NCI-H748 (cell line): ENCODE measurements around the gene POMZP3.
A peak's percentile ranks its signal among the peaks of the same experiment; 100 is the strongest.
"Not testable (repeated sequence)": the region's sequence is repeated elsewhere in the genome, so short reads cannot be mapped to it uniquely, and the experiment has no call there.

Experiments
- DNase-seq: peaks from one replicate; lab custom pipeline; 2025; ENCODE audit not compliant: unreplicated experiment; lab: John Stamatoyannopoulos, UW

Gene POMZP3

DNA sequence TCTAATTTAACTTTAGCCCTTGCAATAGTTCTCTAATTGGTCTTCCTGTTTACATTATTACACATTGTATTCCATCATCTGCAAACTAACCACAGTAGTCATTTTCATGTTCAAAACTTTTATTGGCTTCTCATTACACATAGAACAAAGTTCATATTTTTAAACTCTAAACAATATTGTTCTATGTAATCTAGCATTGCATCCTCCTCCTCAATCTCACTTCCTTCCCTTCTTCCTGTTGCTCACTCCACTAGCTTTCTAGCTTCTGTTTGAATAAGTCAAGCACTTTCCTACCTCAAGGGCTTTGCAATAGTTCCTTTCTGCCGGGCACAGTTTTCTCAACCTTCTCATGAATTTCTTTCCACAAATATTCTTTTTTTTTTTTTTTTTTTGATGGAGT is 38.5 kb downstream of the POMZP3 start:
- DNase-seq: not testable (repeated sequence)

DNA sequence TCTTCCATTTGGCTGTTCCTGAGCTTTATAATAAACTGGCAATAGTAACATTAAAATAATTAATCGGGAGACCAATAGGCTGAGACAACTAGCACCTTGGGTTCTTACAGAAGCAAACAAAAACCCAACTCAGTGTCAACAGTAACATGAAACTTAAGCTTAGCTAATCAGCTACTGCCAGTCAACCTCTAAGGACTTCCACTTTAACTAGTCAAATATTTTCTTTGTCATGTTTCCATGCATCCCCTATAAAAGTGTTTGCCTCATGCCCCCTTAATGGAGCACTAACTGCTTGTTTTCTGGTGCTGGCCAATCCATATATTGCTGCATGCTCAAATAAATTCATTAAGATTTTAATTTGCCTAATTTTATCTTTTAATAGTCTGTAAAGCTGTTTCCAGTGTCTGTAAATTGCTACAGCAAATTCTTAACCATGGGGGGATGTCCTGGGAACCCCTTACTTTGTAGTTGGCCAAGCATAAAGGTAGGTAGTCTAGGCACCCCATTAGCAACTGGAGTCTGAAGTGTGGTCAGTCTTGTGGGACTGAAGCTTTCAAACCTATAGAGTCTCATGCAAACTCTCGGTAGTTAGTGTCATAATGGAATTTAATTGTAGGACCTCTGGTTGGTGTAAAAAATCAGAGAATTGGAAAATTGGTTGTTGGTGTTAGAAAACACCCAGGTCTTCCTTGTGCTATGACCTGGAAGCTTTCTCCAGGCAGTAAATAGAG is 40.3 kb downstream of the POMZP3 start:
- peak; percentile 89 for DNase-seq

DNA sequence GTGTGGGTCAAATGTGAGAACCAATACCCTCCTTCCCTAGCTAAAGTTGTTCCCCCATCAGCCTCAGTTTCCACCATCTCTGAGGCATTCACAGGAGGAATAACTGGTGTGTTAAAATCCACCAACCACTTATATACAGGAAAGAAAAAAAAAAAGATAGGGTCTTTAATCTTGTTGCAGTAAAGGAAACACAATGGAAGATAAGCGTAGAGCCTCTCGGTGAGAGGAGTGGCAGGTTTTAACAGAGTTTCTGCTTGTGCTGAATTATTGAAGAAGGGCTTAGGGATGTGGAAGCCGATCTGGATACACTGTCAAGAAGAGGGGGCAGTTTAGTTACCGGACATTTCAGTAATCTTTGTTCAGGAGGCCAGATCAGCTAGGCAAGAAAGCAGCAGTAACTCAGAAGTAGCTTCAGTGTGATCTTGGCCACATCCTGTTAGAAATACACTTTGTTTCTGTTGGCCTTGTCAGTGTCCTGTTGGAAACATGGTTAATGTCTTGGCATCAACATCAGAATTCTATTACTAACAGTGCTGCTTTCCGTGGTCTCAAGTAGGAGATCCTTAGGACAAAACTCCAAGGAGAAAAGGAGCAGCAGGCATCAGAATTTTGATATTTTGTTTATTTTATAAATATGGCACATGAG is 43.3 kb downstream of the POMZP3 start:
- DNase-seq: not testable (repeated sequence)

DNA sequence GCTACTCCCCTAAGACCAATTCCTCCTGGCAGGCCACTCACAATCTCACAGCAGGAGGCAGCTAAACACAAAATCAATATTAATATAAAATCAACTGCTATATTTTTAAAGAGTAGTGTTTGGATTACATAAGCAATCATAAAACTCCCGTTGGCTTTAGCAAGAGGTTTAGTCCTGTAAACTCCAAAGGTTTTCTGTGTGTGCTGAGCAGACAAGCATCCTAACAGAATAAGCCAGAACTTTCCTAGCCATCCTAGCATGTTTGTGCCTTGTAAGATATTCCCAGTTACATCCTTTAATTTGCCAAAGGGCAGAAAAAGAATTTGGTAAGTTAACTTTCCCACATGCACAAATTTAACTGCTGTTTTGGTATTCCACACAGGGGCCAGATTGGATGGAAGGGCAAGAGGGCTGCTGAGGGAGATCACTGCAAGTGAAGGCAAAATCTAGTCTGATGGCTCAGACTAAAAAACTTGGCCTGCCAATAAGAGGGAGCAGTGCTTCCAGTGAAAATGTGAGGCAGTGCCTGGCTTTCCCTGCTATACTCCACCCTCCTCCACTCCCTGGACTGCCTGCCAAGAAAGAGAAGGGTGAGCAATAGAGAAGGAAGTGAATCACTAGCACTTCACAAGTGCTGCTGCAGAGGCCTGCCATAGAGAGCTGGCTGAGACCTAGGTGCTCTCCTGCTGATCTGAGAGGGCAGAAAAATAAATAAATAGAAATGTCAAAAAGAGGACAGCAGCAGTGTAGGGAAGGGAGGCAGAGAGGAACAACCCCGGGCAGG is 44.0 kb downstream of the POMZP3 start:
- not testable (repeated sequence) for DNase-seq

DNA sequence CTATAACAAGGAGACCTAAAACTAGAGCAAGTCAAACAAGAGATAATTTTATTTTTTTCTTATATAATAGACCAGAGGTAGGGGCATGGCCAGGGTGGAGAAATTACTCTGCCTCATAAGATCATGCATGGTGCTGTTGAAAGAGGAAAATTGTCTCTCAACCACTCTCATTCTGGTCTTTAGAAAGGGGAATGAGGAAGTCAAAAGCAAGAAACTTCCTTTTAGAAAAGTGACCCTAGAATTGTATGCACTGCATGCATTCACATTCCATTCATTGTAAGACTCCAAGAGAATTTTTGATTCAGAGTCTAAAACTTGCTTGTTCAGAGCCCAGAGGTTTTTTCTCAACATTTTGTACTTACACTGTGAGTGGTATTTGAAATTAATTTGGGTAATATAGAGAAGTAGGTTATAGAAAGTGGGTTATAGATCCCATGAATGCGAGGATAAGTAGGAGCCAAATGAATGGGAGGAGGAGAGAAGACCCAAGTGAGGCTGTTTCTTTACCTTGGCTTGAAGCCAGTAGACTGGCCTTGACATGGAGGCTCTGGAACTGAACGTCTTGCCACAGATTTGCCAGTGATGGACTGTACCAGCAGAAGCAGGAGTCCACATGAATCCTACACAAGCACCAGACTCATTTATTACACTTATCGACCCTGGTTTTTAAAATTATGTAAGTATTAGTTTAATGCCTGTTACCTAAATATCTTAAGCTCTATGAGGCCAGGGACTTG is 51.0 kb downstream of the POMZP3 start:
- DNase-seq: not testable (repeated sequence)

DNA sequence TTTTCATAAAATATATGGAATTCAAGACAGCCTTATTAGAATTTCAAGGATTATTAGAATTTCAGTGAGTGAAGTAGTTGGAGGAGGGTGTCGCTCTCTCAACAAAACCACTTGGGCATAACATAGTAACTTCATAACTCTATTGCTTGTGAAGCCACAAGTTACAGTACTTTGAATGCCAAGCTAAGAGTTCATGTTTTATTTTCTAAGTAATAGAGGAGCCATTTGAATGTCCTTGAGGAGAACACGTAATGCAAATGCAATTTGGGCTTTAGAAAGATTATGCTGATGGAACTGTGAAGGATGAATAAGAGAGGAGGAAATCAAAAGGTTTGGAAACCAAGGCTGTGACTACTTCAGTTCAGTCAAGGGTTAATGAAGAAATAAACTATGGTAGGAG is 51.6 kb downstream of the POMZP3 start:
- not testable (repeated sequence) for DNase-seq

DNA sequence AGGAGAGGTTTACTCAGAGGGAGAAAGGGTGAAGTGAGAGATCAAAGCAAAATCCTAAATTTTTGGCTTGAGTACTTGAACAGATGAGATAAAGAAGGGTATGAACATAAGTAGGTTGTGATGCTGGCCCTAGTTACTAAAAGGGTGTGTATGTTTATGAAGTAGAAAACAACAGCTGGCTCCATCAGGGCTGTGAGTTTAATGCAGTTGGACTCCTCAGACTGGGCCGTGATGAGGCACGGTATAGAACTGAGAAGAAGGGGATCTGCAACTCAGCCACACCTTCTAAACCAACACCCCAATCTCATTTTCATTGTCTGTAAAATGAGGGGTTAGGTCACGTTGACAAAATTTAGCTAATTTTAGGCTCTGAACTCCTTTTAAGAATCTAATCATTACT is 54.8 kb downstream of the POMZP3 start:
- not testable (repeated sequence) for DNase-seq

DNA sequence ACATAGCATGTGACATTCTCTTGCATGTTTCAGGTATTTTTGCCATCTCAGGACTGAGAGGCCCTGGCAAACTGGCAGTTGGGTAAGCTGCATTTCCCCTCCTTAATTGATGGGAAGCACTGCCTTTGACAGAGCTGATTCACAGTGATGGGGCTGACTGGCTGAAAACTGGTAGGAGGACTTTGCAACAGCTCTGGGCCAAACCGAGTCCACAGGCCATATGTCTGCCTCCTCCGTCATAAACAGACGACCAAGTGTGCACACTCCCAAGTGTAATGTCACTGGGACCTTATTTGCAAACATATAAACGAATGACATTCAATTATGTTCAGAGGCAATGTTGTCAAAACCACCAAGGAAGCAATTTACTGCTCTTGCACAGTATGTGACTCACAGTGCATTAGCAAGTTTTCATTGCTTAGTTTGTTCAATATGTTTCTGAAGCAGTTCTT is 56.7 kb downstream of the POMZP3 start:
- DNase-seq: not testable (repeated sequence)

DNA sequence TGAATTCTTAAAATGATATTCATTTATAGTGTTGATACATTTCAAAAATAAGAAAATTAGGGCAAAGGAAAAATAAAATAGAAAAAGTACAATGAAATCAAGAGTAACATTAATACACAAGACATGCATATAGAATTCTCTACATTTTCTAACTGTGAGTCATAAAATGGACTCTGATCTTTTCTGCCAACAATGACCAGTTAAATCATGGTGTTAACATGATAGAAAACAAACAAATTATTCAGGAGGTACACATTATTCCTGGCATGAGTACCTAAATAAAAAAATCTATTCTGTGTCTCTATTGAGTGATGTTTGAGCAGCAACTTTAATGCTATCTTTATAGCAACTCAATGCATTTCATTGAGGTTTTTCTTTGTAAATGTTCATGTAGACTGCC is 58.3 kb downstream of the POMZP3 start:
- peak; percentile 20 for DNase-seq

DNA sequence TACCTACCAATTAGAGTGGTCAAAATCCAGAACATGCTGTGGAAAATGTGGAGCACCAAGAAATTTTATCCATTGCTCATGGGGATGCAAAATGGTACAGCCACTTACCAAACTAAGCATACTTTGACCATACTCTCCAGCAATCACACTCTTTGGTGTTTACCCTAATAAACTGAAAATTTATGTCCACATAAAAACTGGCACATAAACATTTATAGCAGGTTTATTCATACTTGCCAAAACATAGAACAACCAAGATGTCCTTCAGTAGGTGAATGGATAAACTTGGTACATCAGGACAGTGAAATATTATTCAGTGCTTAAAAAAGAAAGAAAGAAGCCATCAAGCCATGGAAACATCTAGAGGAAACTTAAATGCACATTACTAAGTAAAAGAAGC is 59.3 kb downstream of the POMZP3 start:
- not testable (repeated sequence) for DNase-seq

DNA sequence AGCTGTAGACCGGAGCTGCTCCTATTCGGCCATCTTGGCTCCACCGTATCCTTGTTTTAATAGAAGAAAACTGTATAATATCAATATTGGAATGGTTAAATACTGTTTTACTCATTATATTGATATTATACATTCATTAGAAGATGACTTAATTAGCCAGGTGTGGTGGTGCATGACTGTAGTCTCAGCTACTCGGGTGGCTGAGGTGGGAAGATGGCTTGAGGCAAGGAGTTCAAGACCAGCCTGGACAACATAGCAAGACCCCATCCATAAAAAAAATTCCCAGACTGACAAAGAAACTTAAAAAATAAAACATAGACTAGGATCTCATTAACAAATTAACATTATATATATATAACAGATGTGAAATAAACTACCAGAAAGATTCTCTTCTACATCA is 59.8 kb downstream of the POMZP3 start:
- not testable (repeated sequence) for DNase-seq

DNA sequence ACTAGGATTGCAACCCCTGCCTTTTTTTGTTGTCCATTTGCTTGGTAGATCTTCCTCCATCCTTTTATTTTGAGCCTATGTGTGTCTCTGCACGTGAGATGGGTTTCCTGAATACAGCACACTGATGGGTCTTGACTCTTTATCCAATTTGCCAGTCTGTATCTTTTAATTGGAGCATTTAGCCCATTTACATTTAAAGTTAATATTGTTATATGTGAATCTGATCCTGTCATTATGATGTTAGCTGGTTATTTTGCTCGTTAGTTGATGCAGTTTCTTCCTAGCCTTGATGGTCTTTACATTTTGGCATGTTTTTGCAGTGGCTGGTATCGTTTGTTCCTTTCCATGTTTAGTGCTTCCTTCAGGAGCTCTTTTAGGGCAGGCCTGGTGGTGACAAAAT is 62.1 kb downstream of the POMZP3 start:
- not testable (repeated sequence) for DNase-seq

DNA sequence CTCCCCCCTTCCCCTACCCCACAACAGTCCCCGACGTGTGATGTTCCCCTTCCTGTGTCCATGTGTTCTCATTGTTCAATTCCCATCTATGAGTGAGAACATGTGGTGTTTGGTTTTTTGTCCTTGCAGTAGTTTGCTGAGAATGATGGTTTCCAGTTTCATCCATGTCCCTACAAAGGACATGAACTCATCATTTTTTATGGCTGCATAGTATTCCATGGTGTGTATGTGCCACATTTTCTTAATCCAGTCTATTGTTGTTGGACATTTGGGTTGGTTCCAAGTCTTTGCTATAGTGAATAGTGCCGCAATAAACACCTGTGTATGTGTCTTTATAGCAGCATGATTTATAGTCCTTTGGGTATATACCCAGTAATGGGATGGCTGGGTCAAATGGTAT is 65.7 kb downstream of the POMZP3 start:
- not testable (repeated sequence) for DNase-seq

DNA sequence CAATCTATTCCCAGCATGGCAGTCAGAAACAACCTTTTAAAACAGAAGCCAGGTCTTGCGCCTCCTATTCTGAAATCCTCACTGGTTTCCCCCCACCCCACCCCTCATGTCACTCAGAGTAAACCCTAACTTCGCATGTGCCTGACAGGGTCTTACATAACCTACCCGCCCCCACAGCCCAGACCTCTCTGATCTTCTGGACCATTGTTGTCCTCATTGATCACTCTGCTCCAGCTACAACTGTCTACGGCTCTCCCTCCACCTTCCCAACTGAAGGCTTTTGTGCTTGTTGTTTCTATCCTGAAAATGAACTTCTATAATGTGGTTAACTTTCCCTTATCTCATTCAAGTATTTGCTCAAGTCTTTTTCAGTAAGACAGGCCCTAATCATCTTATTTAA is 66.9 kb downstream of the POMZP3 start:
- not testable (repeated sequence) for DNase-seq
